CD4-positive, alpha-beta T cell treated with Interleukin-15 for 1 hour (primary cell): ENCODE data around the gene USP11.

Experiments used
- DNase-seq: peaks from one replicate; pipeline ENCODE4 v3.0.0-alpha.2; 2020

The USP11 gene

GRCh38 chrX:47206316-47206715, 26.5 kb upstream of the USP11 start:
- no peak for DNase-seq

GRCh38 chrX:47208108-47208507, 24.7 kb upstream of the USP11 start:
- no peak for DNase-seq

GRCh38 chrX:47209508-47210238, 23.1 kb upstream of the USP11 start:
- no peak for DNase-seq

- DNase-seq, result no peak
These were observed 22.0 kb upstream of the USP11 start for GRCh38 chrX:47210661-47211425.

GRCh38 chrX:47212381-47213293, 20.2 kb upstream of the USP11 start:
- no peak for DNase-seq

GRCh38 chrX:47214435-47215077, 18.3 kb upstream of the USP11 start:
- no peak for DNase-seq

- peak; percentile 11 for DNase-seq
These were observed 17.4 kb upstream of the USP11 start for GRCh38 chrX:47215291-47215900.

- no peak for DNase-seq
These were observed 16.4 kb upstream of the USP11 start for GRCh38 chrX:47216393-47216925.

- peak; percentile 16 for DNase-seq
These were observed 15.5 kb upstream of the USP11 start for GRCh38 chrX:47217121-47217851.

- peak; percentile 100 for DNase-seq
These were observed 14.9 kb upstream of the USP11 start for GRCh38 chrX:47217852-47218279.

- DNase-seq, result peak; percentile 90
These were observed 14.4 kb upstream of the USP11 start, which contains the start of gene CDK16 for GRCh38 chrX:47218280-47218919. TSS of gene CDK16 (plus strand) at chrX:47218681. CDS start at chrX:47223558, 4,877 bp downstream.

GRCh38 chrX:47218920-47219815, 13.6 kb upstream of the USP11 start:
- DNase-seq, result peak; percentile 65

- DNase-seq, result peak; percentile 16
These were observed 11.1 kb upstream of the USP11 start for GRCh38 chrX:47221756-47222155.

GRCh38 chrX:47222751-47223350, 10.0 kb upstream of the USP11 start:
- peak; percentile 16 for DNase-seq

- DNase-seq, result peak; percentile 9
These were observed 9.1 kb upstream of the USP11 start for GRCh38 chrX:47223476-47224250.

GRCh38 chrX:47224266-47224895, 8.4 kb upstream of the USP11 start:
- DNase-seq, result peak; percentile 15

- DNase-seq, result no peak
These were observed 7.9 kb upstream of the USP11 start for GRCh38 chrX:47224896-47225290.

GRCh38 chrX:47226071-47226470, 6.7 kb upstream of the USP11 start:
- no peak for DNase-seq
